Erythroblast (primary cell): ENCODE data around the gene VIM.

ENCODE experiments used
- DNase-seq, 2 experiments: peaks; one replicate each; lab custom pipeline; 2025; lab: John Stamatoyannopoulos, UW
- GATA1 ChIP-seq: IDR thresholded peaks from 2 replicates; pipeline ENCODE4 v1.6.1; 2011; ENCODE audit warnings: low read depth, mild to moderate bottlenecking, control low read depth, low read length, moderate library complexity
- POLR2A ChIP-seq: IDR thresholded peaks from 2 replicates; pipeline ENCODE4 v1.6.1; 2011; ENCODE audit warnings: mild to moderate bottlenecking, low read length

Gene VIM

DNA sequence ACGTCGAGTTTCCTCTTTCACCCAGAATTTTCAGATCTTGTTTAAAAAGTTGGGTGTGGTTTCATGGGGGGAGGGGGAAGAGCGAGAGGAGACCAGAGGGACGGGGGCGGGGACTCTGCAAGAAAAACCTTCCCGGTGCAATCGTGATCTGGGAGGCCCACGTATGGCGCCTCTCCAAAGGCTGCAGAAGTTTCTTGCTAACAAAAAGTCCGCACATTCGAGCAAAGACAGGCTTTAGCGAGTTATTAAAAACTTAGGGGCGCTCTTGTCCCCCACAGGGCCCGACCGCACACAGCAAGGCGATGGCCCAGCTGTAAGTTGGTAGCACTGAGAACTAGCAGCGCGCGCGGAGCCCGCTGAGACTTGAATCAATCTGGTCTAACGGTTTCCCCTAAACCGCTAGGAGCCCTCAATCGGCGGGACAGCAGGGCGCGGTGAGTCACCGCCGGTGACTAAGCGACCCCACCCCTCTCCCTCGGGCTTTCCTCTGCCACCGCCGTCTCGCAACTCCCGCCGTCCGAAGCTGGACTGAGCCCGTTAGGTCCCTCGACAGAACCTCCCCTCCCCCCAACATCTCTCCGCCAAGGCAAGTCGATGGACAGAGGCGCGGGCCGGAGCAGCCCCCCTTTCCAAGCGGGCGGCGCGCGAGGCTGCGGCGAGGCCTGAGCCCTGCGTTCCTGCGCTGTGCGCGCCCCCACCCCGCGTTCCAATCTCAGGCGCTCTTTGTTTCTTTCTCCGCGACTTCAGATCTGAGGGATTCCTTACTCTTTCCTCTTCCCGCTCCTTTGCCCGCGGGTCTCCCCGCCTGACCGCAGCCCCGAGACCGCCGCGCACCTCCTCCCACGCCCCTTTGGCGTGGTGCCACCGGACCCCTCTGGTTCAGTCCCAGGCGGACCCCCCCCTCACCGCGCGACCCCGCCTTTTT is at the start of gene VIM:
VIM (plus strand) TSS at position 151 of the 925 bp plus-strand sequence. CDS start 1,182 bp downstream, outside the sequence.
- TF ChIP-seq GATA1, result no peak
- TF ChIP-seq POLR2A, result no peak
- DNase-seq, result peak; percentile 78 to 88

GRCh38 chr10:17179002-17179401 is 49.0 kb upstream of the VIM start:
- DNase-seq, result no peak
- TF ChIP-seq GATA1 (no peak), POLR2A (no peak)

GRCh38 chr10:17181110-17181509 is 46.9 kb upstream of the VIM start:
- TF ChIP-seq POLR2A (no peak), GATA1 (no peak)
- no peak for DNase-seq

DNA sequence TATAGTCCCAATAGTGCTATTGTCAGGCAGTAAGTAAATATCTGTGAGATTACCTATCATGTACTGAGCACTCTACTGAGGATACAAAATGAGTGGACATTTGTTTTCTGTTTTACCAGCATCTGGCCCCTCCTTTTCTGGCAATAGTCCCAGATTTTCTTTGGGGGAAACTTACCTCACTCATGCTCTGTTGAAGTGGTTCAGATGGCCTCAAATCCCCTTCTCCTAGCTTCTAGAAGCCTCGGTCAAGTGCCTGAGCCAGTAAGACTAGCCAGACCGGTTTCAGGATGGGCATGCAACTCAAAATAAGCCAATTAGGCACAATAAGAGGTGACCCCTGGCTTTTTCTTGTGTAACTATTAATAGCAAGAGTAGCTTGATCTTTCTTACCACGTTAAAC is 46.3 kb upstream of the VIM start:
- peak; percentile 9 to 25 for DNase-seq

GRCh38 chr10:17183110-17183509 is 44.9 kb upstream of the VIM start:
- TF ChIP-seq POLR2A (no peak), GATA1 (no peak)
- DNase-seq, result no peak

More for the DNA sequence above, 46.3 kb upstream of the VIM start:
- TF ChIP-seq GATA1 (no peak), POLR2A (no peak)

DNA sequence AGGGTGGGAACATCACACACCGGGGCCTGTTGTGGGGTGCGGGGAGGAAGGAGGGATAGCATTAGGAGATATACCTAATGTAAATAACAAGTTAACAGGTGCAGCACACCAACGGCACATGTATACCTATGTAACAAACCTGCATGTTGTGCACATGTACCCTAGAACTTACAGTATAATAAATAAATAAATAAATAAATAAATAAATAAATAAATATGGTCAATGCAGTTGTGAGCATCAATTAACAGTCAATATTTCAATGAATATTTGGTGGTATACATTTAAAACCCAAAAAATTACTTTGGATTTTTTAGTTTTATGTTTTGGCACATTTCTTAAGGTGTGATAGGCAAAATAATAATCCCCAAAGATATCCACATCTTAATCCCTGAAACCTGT is 42.2 kb upstream of the VIM start:
- TF ChIP-seq GATA1 (no peak), POLR2A (no peak)
- DNase-seq, result no peak

- TF ChIP-seq GATA1 (no peak), POLR2A (no peak)
- no peak for DNase-seq
Observed at GRCh38 chr10:17188644-17189172, 39.3 kb upstream of the VIM start.

GRCh38 chr10:17190602-17191001 is 37.4 kb upstream of the VIM start:
- DNase-seq, result no peak
- no peak for TF ChIP-seq GATA1
- no peak for TF ChIP-seq POLR2A

DNA sequence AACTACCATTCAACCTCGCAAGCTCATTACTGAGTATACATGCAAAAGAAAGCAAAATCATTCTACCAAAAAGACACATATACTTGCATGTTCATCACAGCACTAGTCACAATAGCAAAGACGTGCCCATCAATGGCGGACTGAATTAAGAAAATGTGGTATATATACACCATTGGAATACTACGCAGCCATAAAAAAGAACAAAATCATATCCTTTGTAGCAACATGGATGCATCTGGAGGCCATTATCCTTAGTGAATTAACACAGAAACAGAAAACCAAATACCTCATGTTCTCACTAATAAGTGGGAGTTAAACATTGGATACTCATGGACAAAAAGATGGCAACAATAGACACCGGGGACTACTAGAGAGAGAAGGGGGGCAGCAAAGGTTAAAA is 33.0 kb upstream of the VIM start:
- DNase-seq, result no peak
- TF ChIP-seq POLR2A (no peak), GATA1 (no peak)

DNA sequence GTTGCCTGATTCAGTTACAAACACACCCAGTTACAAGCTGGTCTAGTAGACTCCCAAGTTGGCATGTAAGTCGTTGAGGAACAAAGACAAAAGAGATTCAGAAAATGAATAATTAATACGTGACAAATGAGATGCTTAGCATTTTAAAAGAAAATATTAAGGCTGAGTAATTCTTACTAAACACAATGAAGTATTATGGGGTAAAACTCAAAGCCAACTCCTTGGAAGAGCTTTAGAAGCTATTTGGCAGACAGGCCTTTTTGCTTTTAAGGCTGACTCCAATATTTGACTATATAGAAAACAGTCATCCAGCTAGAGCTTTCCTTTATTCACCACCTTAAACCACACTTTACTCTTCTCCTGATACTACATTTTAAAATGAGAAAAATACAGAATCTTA is 32.0 kb upstream of the VIM start:
- DNase-seq, result no peak
- TF ChIP-seq POLR2A, result no peak
- TF ChIP-seq GATA1, result no peak

DNA sequence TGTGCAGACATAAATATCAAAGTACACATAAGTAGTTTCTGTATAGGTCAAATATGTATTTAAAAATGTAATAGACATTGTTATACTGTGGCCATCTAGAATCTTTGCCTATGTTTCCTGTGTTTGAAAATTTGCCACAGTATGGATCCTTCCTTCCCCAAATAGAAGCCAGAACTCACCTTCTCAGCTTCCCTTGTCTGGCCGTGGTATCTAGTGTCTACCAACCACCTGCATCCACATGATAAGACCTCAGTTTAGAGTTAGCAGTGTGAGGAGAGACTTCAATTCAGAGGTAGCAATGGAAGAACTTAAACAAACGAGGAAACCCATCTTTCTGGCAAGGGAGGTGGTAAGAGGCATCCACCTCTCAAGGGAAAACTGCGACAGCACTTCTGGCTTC is 31.5 kb upstream of the VIM start:
- TF ChIP-seq POLR2A (no peak), GATA1 (no peak)

GRCh38 chr10:17199351-17199804 is 28.7 kb upstream of the VIM start:
- DNase-seq, result no peak
- no peak for TF ChIP-seq POLR2A
- no peak for TF ChIP-seq GATA1

More for the DNA sequence above, 31.5 kb upstream of the VIM start:
- peak in 1 of 2 experiments; percentile 53 for DNase-seq

DNA sequence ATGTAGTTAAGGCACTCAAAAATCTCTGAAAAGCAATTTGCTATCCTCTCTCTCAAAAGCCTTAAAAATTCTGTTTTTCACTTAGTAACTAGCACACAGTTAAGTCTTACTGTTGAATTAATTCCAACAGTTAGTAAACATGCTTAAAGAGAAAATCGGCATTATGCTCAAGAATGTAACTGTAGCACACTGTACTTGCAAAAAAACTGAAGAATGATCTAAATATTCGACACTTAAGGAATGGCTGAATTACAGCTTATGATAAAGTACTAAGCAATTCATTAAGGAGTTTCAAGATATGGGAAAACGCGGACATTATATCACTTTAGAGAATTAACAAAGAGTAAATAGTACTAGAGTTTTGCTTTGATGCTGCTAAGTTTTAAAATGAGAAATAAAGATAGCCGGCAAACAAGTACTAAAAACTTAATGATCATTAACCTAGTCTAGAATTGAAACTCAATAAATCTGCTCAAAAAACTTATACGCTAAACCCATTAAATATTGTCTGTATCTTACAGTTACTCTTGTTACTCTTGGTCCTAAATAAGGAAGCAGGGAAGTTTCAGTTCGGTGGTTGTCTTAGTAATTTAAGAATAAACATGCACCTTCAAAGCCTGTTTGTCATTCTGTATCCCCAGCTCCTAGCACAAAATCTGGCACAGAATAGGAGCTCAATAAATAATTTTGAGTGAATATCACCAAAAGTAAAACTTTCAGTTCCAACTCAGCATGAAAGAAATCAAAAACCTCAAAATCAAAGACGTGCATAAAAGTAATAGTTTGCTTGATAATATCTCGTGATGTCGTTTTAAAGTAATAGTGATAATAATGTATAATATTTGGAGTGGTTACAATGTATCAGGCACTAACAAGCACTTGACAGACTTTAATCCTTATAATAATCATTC is 27.8 kb upstream of the VIM start:
- no peak for DNase-seq
- TF ChIP-seq GATA1 (no peak), POLR2A (no peak)
